Measurements from ENCODE around the gene PSMC2.

GRCh38 chr7:103396471-103396870, 49.0 kb downstream of the PSMC2 start:
- TF ChIP-seq CTCF (IDR thresholded peaks at IDR 0.05) (no peak), POLR2A (IDR thresholded peaks at IDR 0.05) (no peak)
